ENCODE results near the gene NKD2.

NKD2 gene

GRCh38 chr5:1029282-1029944 lies 20.8 kb downstream of the NKD2 start:
- DNase-seq (ENCODE audit: extremely low read depth in 1 of 2, low read depth in 1 of 2), result no peak

GRCh38 chr5:1029945-1030625 lies 21.5 kb downstream of the NKD2 start:
- no peak for DNase-seq (ENCODE audit: extremely low read depth in 1 of 2, low read depth in 1 of 2)

- DNase-seq (ENCODE audit: extremely low read depth in 1 of 2, low read depth in 1 of 2), result no peak
Measured at GRCh38 chr5:1030801-1031271, 22.2 kb downstream of the NKD2 start.

GRCh38 chr5:1031306-1031959 lies 22.8 kb downstream of the NKD2 start:
- no peak for DNase-seq (ENCODE audit: extremely low read depth in 1 of 2, low read depth in 1 of 2)

- DNase-seq (ENCODE audit: extremely low read depth in 1 of 2, low read depth in 1 of 2), result no peak
Measured at GRCh38 chr5:1032011-1032410, 23.4 kb downstream of the NKD2 start.

- no peak for DNase-seq (ENCODE audit: extremely low read depth in 1 of 2, low read depth in 1 of 2)
Measured at GRCh38 chr5:1032551-1033027, 24.0 kb downstream of the NKD2 start.

- no peak for DNase-seq (ENCODE audit: extremely low read depth in 1 of 2, low read depth in 1 of 2)
Measured at GRCh38 chr5:1033178-1033577, 24.6 kb downstream of the NKD2 start.

- no peak for DNase-seq (ENCODE audit: extremely low read depth in 1 of 2, low read depth in 1 of 2)
Measured at GRCh38 chr5:1033606-1034420, 25.2 kb downstream of the NKD2 start.

GRCh38 chr5:1034421-1034905 lies 25.9 kb downstream of the NKD2 start:
- DNase-seq (ENCODE audit: extremely low read depth in 1 of 2, low read depth in 1 of 2), result no peak

- no peak for DNase-seq (ENCODE audit: extremely low read depth in 1 of 2, low read depth in 1 of 2)
Measured at GRCh38 chr5:1034986-1035385, 26.4 kb downstream of the NKD2 start.

- DNase-seq (ENCODE audit: extremely low read depth in 1 of 2, low read depth in 1 of 2), result no peak
Measured at GRCh38 chr5:1035421-1036405, 27.1 kb downstream of the NKD2 start.

- no peak for DNase-seq (ENCODE audit: extremely low read depth in 1 of 2, low read depth in 1 of 2)
Measured at GRCh38 chr5:1036504-1037122, 28.0 kb downstream of the NKD2 start.

- no peak for DNase-seq (ENCODE audit: extremely low read depth in 1 of 2, low read depth in 1 of 2)
Measured at GRCh38 chr5:1037123-1037670, 28.6 kb downstream of the NKD2 start.

- no peak for DNase-seq (ENCODE audit: extremely low read depth in 1 of 2, low read depth in 1 of 2)
Measured at GRCh38 chr5:1037671-1038416, 29.2 kb downstream of the NKD2 start.

- no peak for DNase-seq (ENCODE audit: extremely low read depth in 1 of 2, low read depth in 1 of 2)
Measured at GRCh38 chr5:1038417-1039209, 30.0 kb downstream of the NKD2 start.

- no peak for DNase-seq (ENCODE audit: extremely low read depth in 1 of 2, low read depth in 1 of 2)
Measured at GRCh38 chr5:1039210-1039548, 30.6 kb downstream of the NKD2 start.

GRCh38 chr5:1039706-1040260 lies 31.2 kb downstream of the NKD2 start:
- DNase-seq (ENCODE audit: extremely low read depth in 1 of 2, low read depth in 1 of 2), result no peak

Measured in stimulated activated CD8-positive, alpha-beta memory T cell treated with anti-CD3 and anti-CD28 coated beads, Interleukin-7, amount 100 ng/mL, for 48 hours (primary cell).